GM18508 (cell line): ENCODE data around the gene EPOP.

ENCODE experiments used
- ATAC-seq: cut with Tn5 transposase; IDR thresholded peaks from one replicate; pipeline ENCODE4 v1.9.1; 2021; ENCODE audit warnings: moderate number of reproducible peaks; ENCODE audit not compliant: insufficient read depth, unreplicated experiment

The EPOP gene

GRCh38 chr17:38674749-38675615 lies at the start of gene EPOP:
TSS of gene EPOP (minus strand) at chr17:38674957. CDS start at chr17:38674495, 462 bp downstream.
- ATAC-seq, result no peak

GRCh38 chr17:38721802-38722201 lies 47.0 kb upstream of the EPOP start:
- no peak for ATAC-seq

- no peak for ATAC-seq
Observed at GRCh38 chr17:38720941-38721340, 46.2 kb upstream of the EPOP start.

- no peak for ATAC-seq
Observed at GRCh38 chr17:38719943-38720641, 45.3 kb upstream of the EPOP start.

- ATAC-seq, result no peak
Observed at GRCh38 chr17:38719289-38719942, 44.7 kb upstream of the EPOP start.

GRCh38 chr17:38717139-38717745 lies 42.5 kb upstream of the EPOP start:
- no peak for ATAC-seq

GRCh38 chr17:38716368-38717005 lies 41.7 kb upstream of the EPOP start:
- no peak for ATAC-seq

GRCh38 chr17:38715216-38715943 lies 40.6 kb upstream of the EPOP start:
- ATAC-seq, result no peak

- ATAC-seq, result no peak
Observed at GRCh38 chr17:38713456-38714075, 38.8 kb upstream of the EPOP start.

- ATAC-seq, result no peak
Observed at GRCh38 chr17:38712593-38712992, 37.8 kb upstream of the EPOP start.

GRCh38 chr17:38711792-38712571 lies 37.2 kb upstream of the EPOP start:
- no peak for ATAC-seq

- no peak for ATAC-seq
Observed at GRCh38 chr17:38710985-38711384, 36.2 kb upstream of the EPOP start.

GRCh38 chr17:38710604-38710962 lies 35.8 kb upstream of the EPOP start:
- ATAC-seq, result no peak

- ATAC-seq, result no peak
Observed at GRCh38 chr17:38709864-38710603, 35.3 kb upstream of the EPOP start.

GRCh38 chr17:38709104-38709820 lies 34.5 kb upstream of the EPOP start:
- no peak for ATAC-seq

- no peak for ATAC-seq
Observed at GRCh38 chr17:38707678-38708351, 33.1 kb upstream of the EPOP start.
